SK-N-SH (cell line): ENCODE data around the gene LIME1.

Experiments
- CTCF ChIP-seq: fragments of 200-600 bp; sonication (generic); IDR thresholded peaks from 2 replicates; pipeline ENCODE4 v1.6.1; 2017; ENCODE audit warnings: antibody characterized with exemption, mild to moderate bottlenecking, moderate library complexity
- EZH2phosphoT487 ChIP-seq: fragments of 200-600 bp; sonication (generic); IDR thresholded peaks from 2 replicates; pipeline ENCODE4 v1.6.1; 2017; ENCODE audit warnings: low read depth, mixed run types, mild to moderate bottlenecking, antibody characterized with exemption, moderate library complexity, borderline replicate concordance
- FOXJ3 ChIP-seq: sonication (generic); formaldehyde crosslinking; IDR thresholded peaks from 2 replicates; pipeline ENCODE4 v1.5.1; 2020; ENCODE audit warnings: mild to moderate bottlenecking, missing genetic modification reagents
- MAX ChIP-seq: IDR thresholded peaks from 2 replicates; pipeline ENCODE4 v1.4.0; 2012; ENCODE audit warnings: low read depth
- NRF1 ChIP-seq: IDR thresholded peaks from 2 replicates; pipeline ENCODE4 v1.6.1; 2012; ENCODE audit warnings: low read depth, mild to moderate bottlenecking, low read length
- RCOR1 ChIP-seq: fragments of 150-350 bp; IDR thresholded peaks from 2 replicates; pipeline ENCODE4 v1.6.1; 2017; ENCODE audit warnings: antibody characterized with exemption, low read length

DNA sequence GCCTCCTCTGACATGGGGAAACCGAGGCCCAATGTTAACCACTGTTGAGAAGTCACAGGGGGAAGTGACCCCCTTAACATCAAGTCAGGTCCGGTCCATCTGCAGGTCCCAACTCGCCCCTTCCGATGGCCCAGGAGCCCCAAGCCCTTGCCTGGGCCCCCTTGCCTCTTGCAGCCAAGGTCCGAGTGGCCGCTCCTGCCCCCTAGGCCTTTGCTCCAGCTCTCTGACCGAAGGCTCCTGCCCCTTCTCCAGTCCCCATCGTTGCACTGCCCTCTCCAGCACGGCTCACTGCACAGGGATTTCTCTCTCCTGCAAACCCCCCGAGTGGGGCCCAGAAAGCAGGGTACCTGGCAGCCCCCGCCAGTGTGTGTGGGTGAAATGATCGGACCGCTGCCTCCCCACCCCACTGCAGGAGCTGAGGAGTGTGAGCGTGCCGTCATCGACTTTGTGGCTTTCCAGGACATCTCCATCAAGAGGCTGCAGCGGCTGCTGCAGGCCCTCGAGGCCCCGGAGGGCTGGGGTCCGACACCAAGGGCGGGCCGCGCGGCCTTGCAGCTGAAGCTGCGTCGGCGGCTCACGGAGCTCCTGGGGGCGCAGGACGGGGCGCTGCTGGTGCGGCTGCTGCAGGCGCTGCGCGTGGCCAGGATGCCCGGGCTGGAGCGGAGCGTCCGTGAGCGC, 38.5 kb upstream of the LIME1 start:
- TF ChIP-seq EZH2phosphoT487 (no peak), CTCF (no peak), FOXJ3 (no peak), NRF1 (no peak), MAX (no peak), RCOR1 (no peak)
